C4-2B (cell line): ENCODE data around the gene SH2D1B.

Experiments
- CTCF ChIP-seq: fragments of 450-650 bp; conservative IDR thresholded peaks from 2 replicates; pipeline ENCODE4 v1.5.1; 2017; ENCODE audit warnings: mild to moderate bottlenecking
- ZFX ChIP-seq: fragments of 450-650 bp; IDR thresholded peaks from 2 replicates; pipeline ENCODE4 v1.6.1; 2017

- TF ChIP-seq CTCF: no peak
- no peak for TF ChIP-seq ZFX
Observed at GRCh38 chr1:162390396-162391185, 21.3 kb downstream of the SH2D1B start.
